BLaER1 treated with 17β-estradiol and CSF1 and Interleukin-3, amounts not matched to agents 10 nM and 100 nM (cell line): ENCODE data around the gene RBM22.

Experiments
- H3K27ac ChIP-seq, 11 experiments: shearing (Covaris generic); formaldehyde crosslinking; 2 replicates each; pipeline ENCODE4 v1.8.1; 2022
- H3K27me3 ChIP-seq, 11 experiments: shearing (Covaris generic); formaldehyde crosslinking; 2 replicates each; pipeline ENCODE4 v1.8.1; 2022
- H3K36me3 ChIP-seq, 11 experiments: shearing (Covaris generic); formaldehyde crosslinking; 2 replicates each; pipeline ENCODE4 v1.8.1; 2022
- H3K4me1 ChIP-seq, 10 experiments: shearing (Covaris generic); formaldehyde crosslinking; 2 replicates each; pipeline ENCODE4 v1.8.1; 2022
- H3K4me2 ChIP-seq, 11 experiments: shearing (Covaris generic); formaldehyde crosslinking; 2 replicates each; pipeline ENCODE4 v1.8.1; 2022
- H3K4me3 ChIP-seq, 10 experiments: shearing (Covaris generic); formaldehyde crosslinking; 2 replicates each; pipeline ENCODE4 v1.8.1; 2022
- H3K9ac ChIP-seq, 11 experiments: shearing (Covaris generic); formaldehyde crosslinking; 2 replicates each; pipeline ENCODE4 v1.8.1; 2022
- H3K9me3 ChIP-seq, 11 experiments: shearing (Covaris generic); formaldehyde crosslinking; replicated peaks in 1 of 11; 2 replicates each; pipeline ENCODE4 v1.8.1; 2022
- H4K20me1 ChIP-seq, 11 experiments: shearing (Covaris generic); formaldehyde crosslinking; 2 replicates each; pipeline ENCODE4 v1.8.1; 2022
- Cebpa-rat ChIP-seq, 11 experiments: shearing (Covaris generic); IDR thresholded peaks; 2 replicates each; pipeline ENCODE4 v1.8.1; 2022

The RBM22 gene

GRCh38 chr5:150670948-150671310, 29.9 kb downstream of the RBM22 start:
- Histone ChIP-seq H3K27ac (no peak overlapping the region), H3K4me2 (peak overlapping the region in 9 of 11 experiments; percentile 95 to 100 (median 99); a peak in 14 of 22 replicates), H3K4me3 (no peak overlapping the region), H4K20me1 (0 out of 22 replicates have a peak, but pooled peaks cover 0 to 7% (median 0%) of the 10 kb centered on the region in 11 experiments), H3K4me1 (peaks cover 17 to 34% (median 23%) of the 10 kb centered on the region in 10 experiments), H3K36me3 (no peaks in the 10 kb centered on the region), H3K27me3 (peaks cover 23 to 35% (median 29%) of the 10 kb centered on the region in 11 experiments), H3K9me3 (no peaks in the 10 kb centered on the region), H3K9ac (no peak overlapping the region)
- no peak for TF ChIP-seq Cebpa-rat (IDR thresholded peaks at IDR 0.05)

- Histone ChIP-seq H3K4me3 (no peak overlapping the region), H3K9me3 (no peaks in the 10 kb centered on the region), H3K4me2 (no peak overlapping the region), H3K27ac (no peak overlapping the region), H3K9ac (no peak overlapping the region), H4K20me1 (0 out of 22 replicates have a peak, but pooled peaks cover 0 to 7% (median 0%) of the 10 kb centered on the region in 11 experiments), H3K27me3 (peaks cover 23 to 35% (median 29%) of the 10 kb centered on the region in 11 experiments), H3K4me1 (peaks cover 17 to 34% (median 23%) of the 10 kb centered on the region in 10 experiments), H3K36me3 (no peaks in the 10 kb centered on the region)
- no peak for TF ChIP-seq Cebpa-rat (IDR thresholded peaks at IDR 0.05)
Measured at GRCh38 chr5:150670275-150670947, 30.5 kb downstream of the RBM22 start.

GRCh38 chr5:150665044-150665443, 35.8 kb downstream of the RBM22 start:
- Histone ChIP-seq H3K4me3 (no peak overlapping the region), H3K4me1 (peaks cover 0 to 5% (median 0%) of the 10 kb centered on the region in 10 experiments; a peak in 2 of 20 replicates), H3K27me3 (peaks cover 0 to 3% (median 2%) of the 10 kb centered on the region in 11 experiments; a peak in 11 of 22 replicates), H3K36me3 (no peaks in the 10 kb centered on the region), H3K27ac (no peak overlapping the region), H3K4me2 (no peak overlapping the region), H4K20me1 (no peaks in the 10 kb centered on the region; a peak in 1 of 22 replicates), H3K9me3 (no peaks in the 10 kb centered on the region), H3K9ac (no peak overlapping the region)
- no peak for TF ChIP-seq Cebpa-rat (IDR thresholded peaks at IDR 0.05)

GRCh38 chr5:150663936-150664335, 36.9 kb downstream of the RBM22 start:
- TF ChIP-seq Cebpa-rat (IDR thresholded peaks at IDR 0.05) = no peak
- H3K36me3 ChIP-seq = no peaks in the 10 kb centered on the region
- peaks cover 0 to 5% (median 0%) of the 10 kb centered on the region in 10 experiments; a peak in 2 of 20 replicates for H3K4me1 ChIP-seq
- H3K4me3 ChIP-seq = no peak overlapping the region
- no peaks in the 10 kb centered on the region for H3K9me3 ChIP-seq
- no peak overlapping the region for H3K4me2 ChIP-seq
- H3K9ac ChIP-seq = no peak overlapping the region
- no peak overlapping the region for H3K27ac ChIP-seq
- H3K27me3 ChIP-seq = no peaks in the 10 kb centered on the region
- H4K20me1 ChIP-seq = no peaks in the 10 kb centered on the region; a peak in 1 of 22 replicates

- Histone ChIP-seq H3K4me3 (no peak overlapping the region), H3K27ac (no peak overlapping the region), H3K9ac (no peak overlapping the region), H3K4me1 (peaks cover 0 to 5% (median 0%) of the 10 kb centered on the region in 10 experiments; a peak in 2 of 20 replicates), H3K27me3 (no peaks in the 10 kb centered on the region), H3K4me2 (no peak overlapping the region), H3K9me3 (no peaks in the 10 kb centered on the region), H4K20me1 (no peaks in the 10 kb centered on the region; a peak in 1 of 22 replicates), H3K36me3 (no peaks in the 10 kb centered on the region)
- no peak for TF ChIP-seq Cebpa-rat (IDR thresholded peaks at IDR 0.05)
Measured at GRCh38 chr5:150662731-150663516, 37.9 kb downstream of the RBM22 start.

GRCh38 chr5:150661821-150662596, 38.9 kb downstream of the RBM22 start:
- Histone ChIP-seq H3K9ac (no peak overlapping the region), H4K20me1 (no peaks in the 10 kb centered on the region; a peak in 1 of 22 replicates), H3K36me3 (no peaks in the 10 kb centered on the region), H3K4me2 (no peak overlapping the region), H3K9me3 (no peaks in the 10 kb centered on the region), H3K4me1 (peaks cover 0 to 5% (median 2%) of the 10 kb centered on the region in 10 experiments; a peak in 9 of 20 replicates), H3K27me3 (no peaks in the 10 kb centered on the region), H3K4me3 (no peak overlapping the region), H3K27ac (no peak overlapping the region)
- TF ChIP-seq Cebpa-rat (IDR thresholded peaks at IDR 0.05) = no peak

- Histone ChIP-seq H3K27ac (no peak within 1 kb of the TSS), H3K4me2 (no peak within 1 kb of the TSS), H3K9ac (no peak within 1 kb of the TSS), H3K36me3 (no peaks in the 10 kb centered on the region), H3K27me3 (peaks cover 0 to 3% (median 0%) of the 10 kb centered on the region in 11 experiments; a peak in 3 of 22 replicates), H4K20me1 (no peaks in the 10 kb centered on the region; a peak in 1 of 22 replicates), H3K4me1 (peaks cover 0 to 10% (median 4%) of the 10 kb centered on the region in 10 experiments; a peak in 11 of 20 replicates), H3K4me3 (no peak within 1 kb of the TSS), H3K9me3 (no peaks in the 10 kb centered on the region)
- no peak for TF ChIP-seq Cebpa-rat (IDR thresholded peaks at IDR 0.05)
Measured at GRCh38 chr5:150661086-150661485, 39.8 kb downstream of the RBM22 start, which contains the start of gene MYOZ3. MYOZ3 (plus strand) TSS chr5:150661251; CDS start chr5:150662942, 1,691 bp downstream.

GRCh38 chr5:150660108-150660831, 40.6 kb downstream of the RBM22 start:
- H3K9me3 ChIP-seq = no peaks in the 10 kb centered on the region
- no peaks in the 10 kb centered on the region; a peak in 1 of 22 replicates for H4K20me1 ChIP-seq
- no peak overlapping the region for H3K9ac ChIP-seq
- peaks cover 0 to 11% (median 0%) of the 10 kb centered on the region in 11 experiments; a peak in 3 of 22 replicates for H3K27me3 ChIP-seq
- H3K27ac ChIP-seq = no peak overlapping the region
- no peak for TF ChIP-seq Cebpa-rat (IDR thresholded peaks at IDR 0.05)
- H3K4me2 ChIP-seq = no peak overlapping the region
- peaks cover 0 to 15% (median 10%) of the 10 kb centered on the region in 10 experiments; a peak in 11 of 20 replicates for H3K4me1 ChIP-seq
- no peak overlapping the region for H3K4me3 ChIP-seq
- no peaks in the 10 kb centered on the region for H3K36me3 ChIP-seq
